Lung (tissue), 12 donors: ENCODE data around the gene C2CD4D. TPM values are rescaled to one million over a fixed set of nuclear protein-coding genes. Genes with fewer than 3 reads are reported as not detected.
"Not testable (repeated sequence)": the region's sequence is repeated elsewhere in the genome, so short reads cannot be mapped to it uniquely, and the experiment has no call there.

Experiments used
- ATAC-seq: fragments of 200-7000 bp; cut with Tn5 transposase; one replicate; pipeline ENCODE4 v1.9.1; 2020; ENCODE audit warnings: moderate number of reproducible peaks; ENCODE audit not compliant: insufficient read depth, low FRiP score
- DNase-seq, 3 donors: peaks; one replicate each; pipeline ENCODE4 v3.0.0-alpha.2; 2013 to 2017
- H3K27ac ChIP-seq, 2 donors: one replicate each; pipeline ENCODE4 v1.5.1; 2013; ENCODE audit warnings: mild to moderate bottlenecking in 2 of 2, moderate library complexity in 2 of 2, control low read depth in 1 of 2, inconsistent platforms in 1 of 2, low read depth in 1 of 2, low read length in 1 of 2
- H3K27me3 ChIP-seq, 3 donors: one replicate each; pipeline ENCODE4 v1.5.1; 2013; ENCODE audit warnings: low read length in 2 of 3; ENCODE audit not compliant: control insufficient read depth in 3 of 3, insufficient read depth in 3 of 3
- H3K36me3 ChIP-seq, 4 donors: one replicate each; pipeline ENCODE4 v1.5.1; 2013; ENCODE audit warnings: low read length in 4 of 4, mild to moderate bottlenecking in 1 of 4, moderate library complexity in 1 of 4; ENCODE audit not compliant: control insufficient read depth in 4 of 4, insufficient read depth in 4 of 4
- H3K4me1 ChIP-seq, 5 donors: one replicate each; pipeline ENCODE4 v1.5.1; 2013; ENCODE audit warnings: low read length in 5 of 5, mild to moderate bottlenecking in 2 of 5, moderate library complexity in 1 of 5; ENCODE audit not compliant: control insufficient read depth in 5 of 5, insufficient read depth in 5 of 5
- H3K4me3 ChIP-seq: one replicate; pipeline ENCODE4 v1.5.1; 2013; ENCODE audit warnings: mild to moderate bottlenecking, control low read depth, moderate library complexity
- H3K9ac ChIP-seq, 2 donors: one replicate each; pipeline ENCODE4 v1.5.1; 2013; ENCODE audit warnings: low read length in 2 of 2, control low read depth in 1 of 2; ENCODE audit not compliant: insufficient read depth in 1 of 2
- H3K9me3 ChIP-seq, 4 donors: one replicate each; pipeline ENCODE4 v1.5.1; 2013; ENCODE audit warnings: low read length in 3 of 4, mild to moderate bottlenecking in 1 of 4, moderate library complexity in 1 of 4; ENCODE audit not compliant: control insufficient read depth in 4 of 4, insufficient read depth in 3 of 4
- CTCF ChIP-seq: IDR thresholded peaks from 2 replicates; pipeline ENCODE4 v1.5.1; 2012; ENCODE audit warnings: mild to moderate bottlenecking; ENCODE audit errors: control extremely low read depth, extremely low read depth
- WGBS, 2 donors: extraction: QIAGEN DNeasy Blood & Tissue Kit; methylation state at CpG; one replicate each; pipeline ENCODE4 v1.1.7; 2013; 5-methylcytosine and 5-hydroxymethylcytosine counted together
- polyA plus RNA-seq, 2 donors: library from polyadenylated mRNA; stranded (reverse); fragments of 200-250 nt; gene quantifications; one replicate each; pipeline ENCODE4 v1.2.1, GENCODE V29; 2013
- total RNA-seq, 2 donors: library from RNA; depleted of rRNA in 1 of 2; stranded (reverse); fragments of >200 nt in 1 of 2; gene quantifications; one replicate each; pipeline ENCODE4 v1.2.1, GENCODE V29; 2014 to 2021
- donor health status: control.
- donor health status: control.
- donor health status: Bipolar disorder and iron deficiency.
- donor health status: healthy.
- donor health status: DM: yes; HTN: yes; CAD: no.

C2CD4D gene
- total and polyA plus RNA-seq, 4 donors, result 0.10 to 0.40 (median 0.19) TPM; not detected in 1

- no peak overlapping the region for H3K9ac ChIP-seq
Measured at GRCh38 chr1:151885479-151885878, 45.9 kb upstream of the C2CD4D start.

GRCh38 chr1:151884879-151885278 lies 45.3 kb upstream of the C2CD4D start:
- 97 to 98% methylated on average over 5 of the region's 5 CpGs for WGBS, 2 donors

More at GRCh38 chr1:151885479-151885878, 45.9 kb upstream of the C2CD4D start:
- Histone ChIP-seq H3K36me3 (peaks cover 1 to 7% (median 5%) of the 10 kb centered on the region in 4 donors), H3K4me1 (no peaks in the 10 kb centered on the region), H3K4me3 (no peak overlapping the region), H3K9me3 (no peaks in the 10 kb centered on the region), H3K27ac (no peak overlapping the region), H3K27me3 (no peaks in the 10 kb centered on the region)
- no peak for DNase-seq
- WGBS, 2 donors, result 71 to 95% methylated on average over 1 of the region's 1 CpG
- ATAC-seq, result no peak
- no peak for TF ChIP-seq CTCF

GRCh38 chr1:151884445-151884844 lies 44.8 kb upstream of the C2CD4D start:
- 96 to 98% methylated on average over 3 of the region's 3 CpGs for WGBS, 2 donors
- not testable (repeated sequence) for ATAC-seq

More at GRCh38 chr1:151884879-151885278, 45.3 kb upstream of the C2CD4D start:
- H3K9me3 ChIP-seq, H3K27me3 ChIP-seq, H3K9ac ChIP-seq, H3K36me3 ChIP-seq, H3K27ac ChIP-seq, H3K4me1 ChIP-seq, H3K4me3 ChIP-seq, ATAC-seq, DNase-seq: not testable (repeated sequence)

GRCh38 chr1:151883898-151884297 lies 44.3 kb upstream of the C2CD4D start:
- not testable (repeated sequence) for H3K27ac ChIP-seq, H3K27me3 ChIP-seq, DNase-seq, H3K4me1 ChIP-seq, H3K9me3 ChIP-seq, H3K4me3 ChIP-seq, H3K36me3 ChIP-seq, H3K9ac ChIP-seq, ATAC-seq
- WGBS, 2 donors, result 97 to 98% methylated on average over 4 of the region's 4 CpGs

More at GRCh38 chr1:151884445-151884844, 44.8 kb upstream of the C2CD4D start:
- H3K27ac ChIP-seq, H3K4me1 ChIP-seq, H3K4me3 ChIP-seq, DNase-seq, H3K9ac ChIP-seq, H3K27me3 ChIP-seq, H3K9me3 ChIP-seq, H3K36me3 ChIP-seq: not testable (repeated sequence)

GRCh38 chr1:151882918-151883317 lies 43.3 kb upstream of the C2CD4D start:
- not testable (repeated sequence) for H3K9ac ChIP-seq, DNase-seq, H3K4me3 ChIP-seq, H3K4me1 ChIP-seq, ATAC-seq, H3K36me3 ChIP-seq, H3K27me3 ChIP-seq, H3K9me3 ChIP-seq, H3K27ac ChIP-seq
- 88 to 91% methylated on average over 5 of the region's 5 CpGs for WGBS, 2 donors
